PC-9 (cell line): ENCODE results near the gene RNF41. TPM values are rescaled to one million over a fixed set of nuclear protein-coding genes. Genes with fewer than 3 reads are reported as not detected.

Experiments
- BruUV-seq: library from RNA; stranded (reverse); fragments of 400-500 nt; replicated peaks from 2 replicates; lab custom pipeline; 2021; lab: Mats Ljungman, UMichigan
- CTCF ChIA-PET: fragments of 300-600 bp; sonication (Branson Sonifier 250); formaldehyde crosslinking; loops from one replicate; lab custom pipeline; 2022; ENCODE audit warnings: antibody characterized with exemption; lab: Charles Lee
- POLR2A ChIA-PET: fragments of 300-600 bp; sonication (Branson Sonifier 250); formaldehyde crosslinking; loops from one replicate; lab custom pipeline; 2022; ENCODE audit warnings: antibody characterized with exemption; ENCODE audit not compliant: unreplicated experiment; lab: Charles Lee
- DNase-seq, 2 experiments: peaks; one replicate each; pipeline versions ENCODE4 v3.0.0 to v3.0.0-alpha.2; 2015 to 2022; ENCODE audit warnings: mixed read lengths in 1 of 2
- H2AFZ ChIP-seq: fragments of 200-600 bp; sonication (generic); 2 replicates; pipeline ENCODE4 v1.8.1; 2017; ENCODE audit warnings: antibody characterized with exemption
- H3F3A ChIP-seq: fragments of 200-600 bp; sonication (generic); 2 replicates; pipeline ENCODE4 v1.8.1; 2017; ENCODE audit warnings: antibody characterized with exemption, mild to moderate bottlenecking, low read depth; ENCODE audit not compliant: insufficient read depth
- H3K27ac ChIP-seq: fragments of 200-600 bp; sonication (generic); 2 replicates; pipeline ENCODE4 v1.6.1; 2016; ENCODE audit warnings: mixed run types
- H3K27me3 ChIP-seq: fragments of 200-600 bp; sonication (generic); 2 replicates; pipeline ENCODE4 v1.6.1; 2016; ENCODE audit warnings: low read depth, mixed run types; ENCODE audit not compliant: insufficient read depth
- H3K36me3 ChIP-seq: fragments of 200-600 bp; sonication (generic); 2 replicates; pipeline ENCODE4 v1.6.1; 2016; ENCODE audit warnings: low read depth, mixed run types
- H3K4me1 ChIP-seq: fragments of 200-600 bp; sonication (generic); replicated peaks from 2 replicates; pipeline ENCODE4 v1.6.1; 2016; ENCODE audit warnings: mixed run types; ENCODE audit not compliant: insufficient read depth
- H3K4me2 ChIP-seq: fragments of 200-600 bp; sonication (generic); 2 replicates; pipeline ENCODE4 v1.6.1; 2017; ENCODE audit warnings: mixed run types
- H3K4me3 ChIP-seq: fragments of 200-600 bp; sonication (generic); 2 replicates; pipeline ENCODE4 v1.6.1; 2016; ENCODE audit warnings: mixed run types
- H3K79me2 ChIP-seq: fragments of 200-600 bp; sonication (generic); 2 replicates; pipeline ENCODE4 v1.6.1; 2017; ENCODE audit warnings: low read depth, mixed run types
- H3K9me2 ChIP-seq: fragments of 200-600 bp; sonication (generic); 2 replicates; pipeline ENCODE4 v1.8.1; 2017; ENCODE audit warnings: mild to moderate bottlenecking; ENCODE audit not compliant: insufficient read depth
- H3K9me3 ChIP-seq: fragments of 200-600 bp; sonication (generic); 2 replicates; pipeline ENCODE4 v1.8.1; 2016; ENCODE audit warnings: low read depth; ENCODE audit not compliant: insufficient read depth
- H4K20me1 ChIP-seq: fragments of 200-600 bp; sonication (generic); 2 replicates; pipeline ENCODE4 v1.8.1; 2017; ENCODE audit not compliant: insufficient read depth
- CTCF ChIP-seq: fragments of 200-600 bp; sonication (generic); conservative IDR thresholded peaks from 2 replicates; pipeline ENCODE4 v1.6.1; 2017; ENCODE audit warnings: mixed run types, antibody characterized with exemption, mild to moderate bottlenecking, moderate library complexity
- EZH2 ChIP-seq: fragments of 200-600 bp; sonication (generic); IDR thresholded peaks from 2 replicates; pipeline ENCODE4 v1.8.0; 2017; ENCODE audit warnings: antibody characterized with exemption, low read depth
- intact Hi-C: fragments of 100-400 bp; cut with micrococcal nuclease; formaldehyde crosslinking; loops from one replicate; pipeline ENCODE4 v1.10.0; 2022; ENCODE audit not compliant: unreplicated experiment
- total RNA-seq: library from RNA; stranded (reverse); gene quantifications from 2 replicates; pipeline ENCODE4 v1.2.3, GENCODE V29; 2021

The RNF41 gene
- total RNA-seq, 1 experiment from 2014 or later = 33.4 TPM

- Histone ChIP-seq H3K4me3 (no peak overlapping the region), H3K79me2 (0 out of 2 replicates have a peak, but pooled peaks cover 6% of the 10 kb centered on the region), H3K9me2 (no peaks in the 10 kb centered on the region), H4K20me1 (no peaks in the 10 kb centered on the region), H3K4me1 (no peaks in the 10 kb centered on the region), H3K4me2 (no peak overlapping the region), H3K36me3 (peaks cover 19% of the 10 kb centered on the region), H3K9me3 (no peaks in the 10 kb centered on the region), H3K27ac (no peak overlapping the region), H3F3A (no peaks in the 10 kb centered on the region), H2AFZ (no peak overlapping the region), H3K27me3 (no peaks in the 10 kb centered on the region)
- ChIA-PET POLR2A (interaction anchor here (0.6 to 0.7 kb wide), 2 partner anchors 11 to 53 kb away, joined by 3 to 11 read pairs; no protein-coding TSS in a partner anchor), CTCF (no interaction called here)
- intact Hi-C loops = no loop called here
- no TSS peak for BruUV-seq
- TF ChIP-seq EZH2 (no peak), CTCF (no peak)
- no peak for DNase-seq
These were observed 7.8 kb downstream of the RNF41 start for GRCh38 chr12:56213878-56214277.

- Histone ChIP-seq H2AFZ (no peak overlapping the region), H3K4me3 (no peak overlapping the region), H3K36me3 (peaks cover 25% of the 10 kb centered on the region), H3K9me2 (no peaks in the 10 kb centered on the region), H3K9me3 (no peaks in the 10 kb centered on the region), H4K20me1 (no peaks in the 10 kb centered on the region), H3F3A (no peaks in the 10 kb centered on the region), H3K27ac (no peak overlapping the region), H3K79me2 (0 out of 2 replicates have a peak, but pooled peaks cover under 1% of the 10 kb centered on the region), H3K4me1 (no peaks in the 10 kb centered on the region), H3K27me3 (no peaks in the 10 kb centered on the region), H3K4me2 (no peak overlapping the region)
- DNase-seq = no peak
- intact Hi-C loops = no loop called here
- ChIA-PET POLR2A (no interaction called here), CTCF (interaction anchor here (0.7 kb wide), 1 partner anchor 467 kb away, joined by 3 read pairs; no protein-coding TSS in a partner anchor)
- BruUV-seq = no TSS peak
- TF ChIP-seq EZH2 (no peak), CTCF (no peak)
These were observed 9.4 kb downstream of the RNF41 start for GRCh38 chr12:56212361-56212760.

GRCh38 chr12:56208006-56208405 is 13.7 kb downstream of the RNF41 start:
- intact Hi-C loops = no loop called here
- Histone ChIP-seq H3K79me2 (no peaks in the 10 kb centered on the region), H3K36me3 (peaks cover 14% of the 10 kb centered on the region; the same call in 1 of the 2 replicates), H4K20me1 (peaks cover 5% of the 10 kb centered on the region; the same call in 1 of the 2 replicates), H3K4me1 (no peaks in the 10 kb centered on the region), H3K27me3 (no peaks in the 10 kb centered on the region), H3K27ac (no peak overlapping the region), H2AFZ (no peak overlapping the region), H3K4me2 (no peak overlapping the region), H3F3A (peaks cover 2% of the 10 kb centered on the region; the same call in 1 of the 2 replicates), H3K9me3 (no peaks in the 10 kb centered on the region), H3K9me2 (no peaks in the 10 kb centered on the region), H3K4me3 (no peak overlapping the region)
- POLR2A ChIA-PET = no interaction called here
- CTCF ChIA-PET = interaction anchor here (0.7 kb wide), 1 partner anchor 33 kb away, joined by 4 read pairs; no protein-coding TSS in a partner anchor
- no TSS peak for BruUV-seq
- TF ChIP-seq EZH2 (no peak), CTCF (no peak)
- no peak for DNase-seq
